Effector CD4-positive, alpha-beta T cell (primary cell): ENCODE data around the gene STEEP1.
"Not testable (repeated sequence)": the region's sequence is repeated elsewhere in the genome, so short reads cannot be mapped to it uniquely, and the experiment has no call there.

ENCODE experiments used
- DNase-seq: peaks from one replicate; pipeline ENCODE4 v3.0.0-alpha.2; 2020

Gene STEEP1

GRCh38 chrX:119529345-119530276 lies 35.6 kb downstream of the STEEP1 start:
- DNase-seq: no peak

- DNase-seq: no peak
Measured at GRCh38 chrX:119523664-119524184, 41.5 kb downstream of the STEEP1 start.

- DNase-seq: no peak
Measured at GRCh38 chrX:119521246-119521645, 44.0 kb downstream of the STEEP1 start.

GRCh38 chrX:119518371-119518770 lies 46.8 kb downstream of the STEEP1 start:
- DNase-seq: no peak

GRCh38 chrX:119516157-119516702 lies 49.0 kb downstream of the STEEP1 start:
- peak; percentile 9 for DNase-seq

GRCh38 chrX:119512146-119512800 lies 52.9 kb downstream of the STEEP1 start:
- DNase-seq: no peak

GRCh38 chrX:119507206-119507605 lies 58.0 kb downstream of the STEEP1 start:
- DNase-seq: no peak

- no peak for DNase-seq
Measured at GRCh38 chrX:119505945-119506344, 59.3 kb downstream of the STEEP1 start.

GRCh38 chrX:119505145-119505544 lies 60.1 kb downstream of the STEEP1 start:
- not testable (repeated sequence) for DNase-seq

- no peak for DNase-seq
Measured at GRCh38 chrX:119503484-119503861, 61.7 kb downstream of the STEEP1 start.

- DNase-seq: no peak
Measured at GRCh38 chrX:119502727-119503483, 62.3 kb downstream of the STEEP1 start.

- no peak for DNase-seq
Measured at GRCh38 chrX:119501511-119502148, 63.6 kb downstream of the STEEP1 start.

GRCh38 chrX:119500061-119500800 lies 65.0 kb downstream of the STEEP1 start:
- DNase-seq: no peak

- no peak for DNase-seq
Measured at GRCh38 chrX:119497185-119497584, 68.0 kb downstream of the STEEP1 start.

GRCh38 chrX:119495734-119496726 lies 69.2 kb downstream of the STEEP1 start:
- no peak for DNase-seq

- not testable (repeated sequence) for DNase-seq
Measured at GRCh38 chrX:119493851-119494495, 71.2 kb downstream of the STEEP1 start.

GRCh38 chrX:119492463-119492862 lies 72.7 kb downstream of the STEEP1 start:
- DNase-seq: no peak

- no peak for DNase-seq
Measured at GRCh38 chrX:119489212-119490074, 75.8 kb downstream of the STEEP1 start.

- DNase-seq: peak; percentile 11
Measured at GRCh38 chrX:119488749-119489148, 76.5 kb downstream of the STEEP1 start.
